ENCODE data around the gene COLEC11. TPM values are rescaled to one million over a fixed set of nuclear protein-coding genes. Genes with fewer than 3 reads are reported as not detected.

COLEC11 gene
- total and polyA plus RNA-seq, 9 of the 15 experiments (the other 6 are each of a cell fraction or from before 2014, with no cell fraction given) = 0.32 to 4.3 (median 1.8) TPM

DNA sequence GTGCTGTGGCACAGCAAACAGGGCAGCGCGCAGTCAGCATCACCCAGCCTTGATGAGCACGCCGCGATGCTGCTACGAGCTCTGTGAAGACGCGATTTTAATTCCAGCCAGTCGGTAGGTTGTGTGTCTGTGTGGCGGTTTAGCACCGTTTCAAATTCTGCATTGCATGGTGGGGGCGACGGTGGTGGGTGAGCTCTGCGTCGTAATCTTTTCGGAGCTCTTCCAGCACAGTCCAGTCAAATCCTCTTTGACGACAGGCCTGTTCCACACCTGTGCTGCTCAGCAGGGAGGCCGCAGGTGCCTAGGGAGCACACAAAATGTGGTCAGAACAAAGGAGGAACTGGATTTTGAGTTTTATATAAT, 71.7 kb downstream of the COLEC11 start:
- Histone ChIP-seq H3K4me3 (no peak overlapping the region), H4K20me1 (replicated peaks; ENCODE audit: control insufficient read depth, insufficient read depth, low read length) (no peaks in the 10 kb centered on the region), H3K27ac (ENCODE audit: extremely low read depth, low read depth, low read length) (no peak overlapping the region), H3K27me3 (ENCODE audit: control insufficient read depth in 2 of 2, insufficient read depth in 2 of 2, low read length in 2 of 2) (peaks cover 41 to 59% of the 10 kb centered on the region in 2 experiments), H3K4me2 (ENCODE audit: insufficient read depth, low read length) (no peak overlapping the region), H3K79me2 (ENCODE audit: control insufficient read depth, insufficient read depth, low read length) (no peaks in the 10 kb centered on the region), H2AFZ (ENCODE audit: low read depth, low read length) (no peak overlapping the region), H3K9me1 (ENCODE audit: control insufficient read depth, insufficient read depth, low read length) (no peaks in the 10 kb centered on the region), H3K9me3 (replicated peaks; ENCODE audit: control insufficient read depth, insufficient read depth, low read depth, low read length) (no peaks in the 10 kb centered on the region), H3K9ac (ENCODE audit: insufficient read depth in 1 of 2, low read depth in 2 of 2, low read length in 2 of 2) (no peak overlapping the region), H3K36me3 (ENCODE audit: control insufficient read depth, insufficient read depth, low read length) (no peaks in the 10 kb centered on the region), H3K4me1 (replicated peaks in 1 of 2; ENCODE audit: control insufficient read depth in 2 of 2, insufficient read depth in 2 of 2, low read length in 2 of 2) (peaks cover 0 to 3% of the 10 kb centered on the region in 2 experiments; a peak in 1 of 5 replicates)
- DNase-seq (ENCODE audit: extremely low read depth in 1 of 4, low spot score in 3 of 4) = no peak
- 12% methylated on average over 18 of the region's 18 CpGs for WGBS (ENCODE audit: insufficient coverage, low coverage, missing lambda C conversion rate)
- BruUV-seq (replicated peaks) = no TSS peak
- FAIRE-seq = no peak
- POLR2A ChIA-PET = interaction anchor here (0.6 kb wide), 1 partner anchor 189 kb away, joined by 3 read pairs; no protein-coding TSS in a partner anchor
- intact Hi-C loops (cut with micrococcal nuclease) (no loop called here), in situ Hi-C loops (cut with MboI) (loop anchor here (25.0 kb wide), 1 partner anchor 1554 kb away; no protein-coding TSS in a partner anchor)
- CTCF ChIA-PET (ENCODE audit: low intra/inter-chr PET ratio) = no interaction called here
- ATAC-seq = no peak
- no peak for TF ChIP-seq E2F1 (CRISPR knock-in tag; IDR thresholded peaks at IDR 0.05)
- no peak for TF ChIP-seq U2AF2 (optimal IDR thresholded peaks at IDR 0.05; ENCODE audit: low read depth, low read length)
- no peak for TF ChIP-seq GTF3C2 (IDR thresholded peaks at IDR 0.05; ENCODE audit: borderline replicate concordance, extremely low read depth, insufficient read length)
- TF ChIP-seq NCOR1 (IDR thresholded peaks at IDR 0.05) = no peak
- no peak for TF ChIP-seq RBM34 (IDR thresholded peaks at IDR 0.05; ENCODE audit: borderline replicate concordance, insufficient read depth, low read length)
- TF ChIP-seq RBM22 (IDR thresholded peaks at IDR 0.05; ENCODE audit: low read depth, low read length, poor library complexity, severe bottlenecking) = no peak
- no peak for TF ChIP-seq MAZ (CRISPR knock-in tag; conservative IDR thresholded peaks at IDR 0.05 in 1 of 2, IDR thresholded peaks at IDR 0.05 in 1 of 2)
- TF ChIP-seq SOX6 (IDR thresholded peaks at IDR 0.05) = no peak
- TF ChIP-seq, protein P1, sequence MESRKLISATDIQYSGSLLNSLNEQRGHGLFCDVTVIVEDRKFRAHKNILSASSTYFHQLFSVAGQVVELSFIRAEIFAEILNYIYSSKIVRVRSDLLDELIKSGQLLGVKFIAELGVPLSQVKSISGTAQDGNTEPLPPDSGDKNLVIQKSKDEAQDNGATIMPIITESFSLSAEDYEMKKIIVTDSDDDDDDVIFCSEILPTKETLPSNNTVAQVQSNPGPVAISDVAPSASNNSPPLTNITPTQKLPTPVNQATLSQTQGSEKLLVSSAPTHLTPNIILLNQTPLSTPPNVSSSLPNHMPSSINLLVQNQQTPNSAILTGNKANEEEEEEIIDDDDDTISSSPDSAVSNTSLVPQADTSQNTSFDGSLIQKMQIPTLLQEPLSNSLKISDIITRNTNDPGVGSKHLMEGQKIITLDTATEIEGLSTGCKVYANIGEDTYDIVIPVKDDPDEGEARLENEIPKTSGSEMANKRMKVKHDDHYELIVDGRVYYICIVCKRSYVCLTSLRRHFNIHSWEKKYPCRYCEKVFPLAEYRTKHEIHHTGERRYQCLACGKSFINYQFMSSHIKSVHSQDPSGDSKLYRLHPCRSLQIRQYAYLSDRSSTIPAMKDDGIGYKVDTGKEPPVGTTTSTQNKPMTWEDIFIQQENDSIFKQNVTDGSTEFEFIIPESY (CRISPR knock-in tag; IDR thresholded peaks at IDR 0.05) = no peak
- no peak for TF ChIP-seq ZFP36 (IDR thresholded peaks at IDR 0.05; ENCODE audit: low read depth, low read length, partially characterized antibody)
- no peak for TF ChIP-seq NR1H2 (CRISPR knock-in tag; IDR thresholded peaks at IDR 0.05)
- no peak for TF ChIP-seq ZNF121 (CRISPR knock-in tag; conservative IDR thresholded peaks at IDR 0.05)
- no peak for TF ChIP-seq DMBX1 (CRISPR knock-in tag; IDR thresholded peaks at IDR 0.05; ENCODE audit: borderline replicate concordance)
- no peak for TF ChIP-seq ERF (CRISPR knock-in tag; IDR thresholded peaks at IDR 0.05)
- no peak for TF ChIP-seq NR3C1 (CRISPR knock-in tag; IDR thresholded peaks at IDR 0.05)
